Thoracic aorta (tissue), 2 donors: Measurements from ENCODE around the gene ZCCHC12. TPM values are rescaled to one million over a fixed set of nuclear protein-coding genes. Genes with fewer than 3 reads are reported as not detected.
A peak's percentile ranks its signal among the peaks of the same experiment; 100 is the strongest.

Experiments
- ATAC-seq: fragments of 150-250 bp; one replicate; pipeline ENCODE4 v1.8.0; 2017; ENCODE audit warnings: low read depth; ENCODE audit not compliant: insufficient number of reproducible peaks, low FRiP score
- DNase-seq: peaks from one replicate; pipeline ENCODE4 v3.0.0-alpha.2; 2020; ENCODE audit warnings: low spot score
- H3K27ac ChIP-seq, 2 donors: fragments of 200-600 bp; sonication (generic); 1 replicate in 1 of 2; 2 replicates in 1 of 2; pipeline ENCODE4 v1.5.1; 2016; ENCODE audit warnings: mild to moderate bottlenecking in 2 of 2, moderate library complexity in 2 of 2
- H3K27me3 ChIP-seq: fragments of 200-600 bp; sonication (generic); replicated peaks from 2 replicates; pipeline ENCODE4 v1.6.0; 2016; ENCODE audit warnings: mild to moderate bottlenecking; ENCODE audit not compliant: insufficient read depth
- H3K36me3 ChIP-seq: fragments of 200-600 bp; sonication (generic); one replicate; pipeline ENCODE4 v1.5.1; 2016
- H3K4me1 ChIP-seq, 2 donors: fragments of 200-600 bp; sonication (generic); 1 replicate in 1 of 2; 2 replicates in 1 of 2; pipeline versions ENCODE4 v1.5.1 to v1.6.0; 2016; ENCODE audit warnings: low read depth in 2 of 2, mild to moderate bottlenecking in 1 of 2; ENCODE audit not compliant: control insufficient read depth in 1 of 2
- H3K4me3 ChIP-seq: fragments of 200-600 bp; sonication (generic); 2 replicates; pipeline ENCODE4 v1.5.1; 2016; ENCODE audit warnings: mild to moderate bottlenecking
- H3K9me3 ChIP-seq: fragments of 200-600 bp; sonication (generic); 2 replicates; pipeline ENCODE4 v1.5.1; 2016
- CTCF ChIP-seq: fragments of 200-600 bp; sonication (generic); IDR thresholded peaks from one replicate; pipeline ENCODE4 v1.5.1; 2019; ENCODE audit warnings: antibody characterized with exemption
- total RNA-seq, 2 donors: library from RNA; depleted of rRNA; stranded (reverse); fragments of >200 nt; gene quantifications; one replicate each; pipeline versions ENCODE4 v1.1.0 to v1.2.3, GENCODE V29; 2016

Gene ZCCHC12
- total RNA-seq, 2 donors from 2014 or later = not detected

GRCh38 chrX:118867251-118867650 lies 43.6 kb downstream of the ZCCHC12 start:
- no peaks in the 10 kb centered on the region for H3K9me3 ChIP-seq
- no peaks in the 10 kb centered on the region for H3K36me3 ChIP-seq
- DNase-seq (no peak), ATAC-seq (no peak)
- H3K4me1 ChIP-seq = peaks cover 0 to 17% of the 10 kb centered on the region in 2 donors
- no peak overlapping the region for H3K27ac ChIP-seq
- H3K27me3 ChIP-seq = no peaks in the 10 kb centered on the region
- H3K4me3 ChIP-seq = no peak overlapping the region
- no peak for TF ChIP-seq CTCF

- TF ChIP-seq CTCF = no peak
- Histone ChIP-seq H3K9me3 (no peaks in the 10 kb centered on the region), H3K4me1 (peaks cover 4 to 18% of the 10 kb centered on the region in 2 donors), H3K4me3 (no peak overlapping the region), H3K36me3 (no peaks in the 10 kb centered on the region), H3K27me3 (no peaks in the 10 kb centered on the region), H3K27ac (peak overlapping the region; percentile 83)
- ATAC-seq (peak; percentile 50), DNase-seq (no peak)
These were observed 48.5 kb downstream of the ZCCHC12 start for GRCh38 chrX:118872102-118872566.

Other genes starting within 250 kb of the ZCCHC12 start
- gene IL13RA1, start 96.2 kb upstream of the ZCCHC12 start, total RNA-seq = 100 to 1,000 TPM; 109 to 110 TPM
- 10 to 100 TPM in 1 of 2 donors, 1 to 10 TPM in 1; 8.5 to 24.6 TPM for gene LONRF3, start 150.8 kb downstream of the ZCCHC12 start, total RNA-seq
- gene CT47C1, start 249.2 kb downstream of the ZCCHC12 start, total RNA-seq = not detected